HG03039 (cell line): ENCODE measurements around the gene TFR2.

Experiments
- ATAC-seq: cut with Tn5 transposase; IDR thresholded peaks from one replicate; pipeline ENCODE4 v1.9.1; 2021; ENCODE audit warnings: mild to moderate bottlenecking, moderate library complexity; ENCODE audit not compliant: unreplicated experiment

The TFR2 gene

DNA sequence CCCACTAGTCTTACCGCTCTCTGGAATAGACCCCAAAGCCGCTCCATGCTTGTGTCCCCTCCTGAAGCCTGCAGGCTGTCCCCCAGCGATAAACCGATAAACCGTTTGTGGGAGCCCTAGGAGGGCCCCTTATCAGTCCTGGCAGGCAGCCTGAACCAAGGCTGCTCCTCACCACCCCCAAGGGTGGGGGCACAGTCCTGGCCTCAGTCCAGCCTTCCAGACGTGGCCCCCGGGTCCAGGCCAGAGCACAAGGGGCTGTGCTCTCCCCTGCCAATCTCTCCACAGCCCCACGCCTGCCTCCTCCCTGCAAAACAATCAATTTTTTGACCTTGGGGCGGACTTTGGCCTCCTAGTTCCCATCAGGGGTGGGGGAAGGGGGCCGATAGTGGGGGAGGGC, at the start of gene TFR2:
TFR2 (minus strand) TSS at position 90 of the 397 bp plus-strand sequence; CDS start at position 47, 43 bp downstream.
- no peak for ATAC-seq

DNA sequence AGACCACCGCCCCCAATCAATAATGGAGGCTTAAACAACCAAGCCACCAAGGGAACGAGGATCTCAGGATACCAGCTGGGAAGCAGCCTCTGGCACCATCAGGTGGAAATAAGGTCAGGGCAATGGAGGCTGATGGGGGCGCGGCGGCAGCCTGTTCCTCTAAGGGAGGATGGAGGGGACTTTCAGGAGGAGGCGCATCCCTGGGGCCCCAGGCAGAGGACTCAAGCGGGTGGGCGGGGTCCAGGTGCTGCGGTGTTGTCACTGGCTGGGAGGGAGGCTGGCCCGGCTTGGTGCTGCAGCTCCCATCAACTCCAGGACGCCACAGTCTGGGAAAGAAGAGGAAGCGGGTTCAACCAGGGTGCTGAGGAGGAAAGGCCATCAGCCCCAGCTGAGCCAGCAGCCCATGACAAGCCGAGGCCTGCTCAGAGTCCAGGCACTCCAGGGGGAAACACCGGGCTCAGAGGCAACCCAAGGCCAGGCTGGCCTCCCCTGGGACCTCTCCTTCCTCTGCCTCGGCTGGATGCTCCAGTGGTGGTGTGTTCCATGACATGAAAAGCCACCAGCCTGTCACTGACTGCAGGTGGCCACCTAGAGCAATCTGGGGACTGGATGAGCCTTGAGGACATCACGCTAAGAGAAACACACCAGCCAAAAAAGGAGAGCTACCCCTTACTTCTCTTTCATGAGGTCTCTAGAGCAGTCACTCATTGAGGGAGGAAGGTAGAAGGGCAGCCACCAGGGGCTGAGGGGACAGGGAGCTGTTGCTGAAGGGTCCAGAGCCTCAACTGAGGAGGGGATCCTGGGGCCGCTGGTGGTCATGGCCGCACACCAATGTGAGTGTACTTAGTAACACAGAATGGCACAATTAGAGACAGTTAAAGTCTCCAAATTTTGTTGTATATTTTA, 48.1 kb upstream of the TFR2 start:
- ATAC-seq = no peak

DNA sequence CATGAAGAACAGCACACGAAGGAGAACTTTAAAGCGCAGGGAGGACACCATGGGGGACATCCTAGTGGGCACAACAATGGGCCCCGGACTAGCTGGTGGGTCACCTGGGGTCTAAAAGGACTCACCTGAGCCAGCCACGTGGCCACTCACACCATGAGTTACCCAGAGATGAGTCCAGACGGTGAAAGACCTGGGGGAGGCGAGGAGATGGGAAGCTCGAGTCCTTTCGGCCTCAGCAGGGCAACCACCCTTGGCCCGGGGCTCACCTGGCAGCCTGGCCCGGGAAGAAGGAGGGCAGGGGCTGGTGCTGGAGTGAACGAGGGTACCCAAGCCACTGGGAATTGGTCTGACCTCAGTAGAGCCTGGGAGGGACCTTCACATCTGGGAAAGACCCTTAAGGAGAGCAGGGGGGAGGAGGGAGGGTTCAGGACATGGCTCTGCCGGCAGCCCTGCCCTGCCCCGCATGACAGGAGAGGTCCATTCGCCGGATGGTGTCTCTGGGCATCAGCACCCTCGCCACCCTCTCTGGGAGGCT, 47.0 kb upstream of the TFR2 start:
- no peak for ATAC-seq

DNA sequence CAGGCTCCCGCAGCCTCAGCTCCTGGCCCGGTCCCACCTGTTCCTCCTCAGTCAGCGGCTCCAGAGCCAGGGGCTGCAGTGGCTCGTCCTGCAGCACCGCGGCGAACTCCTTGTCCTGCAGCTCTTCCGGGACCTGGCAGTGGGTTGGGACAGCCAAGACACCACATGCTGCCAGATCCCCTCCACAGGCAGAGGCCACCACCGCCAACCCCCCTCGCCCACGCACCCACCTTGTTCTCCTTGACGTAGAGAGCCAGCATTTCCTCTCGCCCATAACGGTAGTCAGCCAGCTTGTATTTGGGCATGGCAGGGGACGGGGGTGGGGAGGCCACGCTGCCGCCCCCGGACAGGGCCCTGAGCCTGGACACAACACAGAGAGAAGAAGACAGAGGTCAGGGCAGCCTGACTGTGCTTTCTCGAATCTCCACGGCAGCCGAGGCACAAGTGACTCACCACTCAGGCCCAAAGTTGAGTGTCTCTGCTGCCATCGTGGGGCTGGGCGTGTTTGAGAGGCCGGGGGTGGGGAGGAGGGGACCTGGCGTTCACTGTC, 46.5 kb upstream of the TFR2 start:
- ATAC-seq = no peak

DNA sequence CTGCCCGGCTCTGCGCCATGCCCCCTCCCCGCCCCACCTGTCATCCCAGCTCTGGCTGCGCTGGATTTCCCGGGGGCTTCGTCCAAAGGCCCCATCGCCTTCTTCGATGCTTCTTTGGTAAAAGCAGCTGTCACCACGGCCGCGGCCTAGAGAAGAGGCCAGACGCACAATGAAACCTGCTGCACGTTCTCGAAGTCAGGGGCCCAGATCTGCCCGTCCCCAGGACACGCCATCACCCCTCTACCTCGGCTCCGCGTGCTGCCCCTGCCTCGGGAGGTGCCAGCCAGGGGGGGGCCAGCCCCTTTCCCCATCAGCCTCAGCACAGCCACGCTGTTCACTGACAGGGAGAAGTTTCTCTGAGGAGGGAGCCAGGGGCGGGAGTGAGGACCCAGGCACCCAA, 45.9 kb upstream of the TFR2 start:
- no peak for ATAC-seq

DNA sequence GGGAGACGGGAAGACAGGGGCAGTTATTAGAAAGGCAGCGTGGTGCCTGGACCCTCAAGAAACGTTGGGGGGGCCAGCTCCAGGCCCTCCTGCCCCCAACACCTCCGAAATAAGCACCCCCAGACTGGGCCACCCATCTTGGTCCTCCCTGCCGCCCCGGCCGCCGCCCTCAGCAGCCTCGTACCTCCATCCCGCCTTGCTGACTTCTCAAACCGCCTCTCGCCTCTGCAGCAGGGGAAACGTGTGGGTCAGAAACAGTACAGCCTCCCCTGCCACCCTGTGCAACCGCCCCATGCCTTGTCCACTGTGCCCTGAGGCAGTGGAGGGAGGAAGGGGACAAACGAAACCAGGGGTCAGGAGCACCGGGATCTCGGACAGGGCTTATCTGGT, 45.5 kb upstream of the TFR2 start:
- ATAC-seq = no peak

DNA sequence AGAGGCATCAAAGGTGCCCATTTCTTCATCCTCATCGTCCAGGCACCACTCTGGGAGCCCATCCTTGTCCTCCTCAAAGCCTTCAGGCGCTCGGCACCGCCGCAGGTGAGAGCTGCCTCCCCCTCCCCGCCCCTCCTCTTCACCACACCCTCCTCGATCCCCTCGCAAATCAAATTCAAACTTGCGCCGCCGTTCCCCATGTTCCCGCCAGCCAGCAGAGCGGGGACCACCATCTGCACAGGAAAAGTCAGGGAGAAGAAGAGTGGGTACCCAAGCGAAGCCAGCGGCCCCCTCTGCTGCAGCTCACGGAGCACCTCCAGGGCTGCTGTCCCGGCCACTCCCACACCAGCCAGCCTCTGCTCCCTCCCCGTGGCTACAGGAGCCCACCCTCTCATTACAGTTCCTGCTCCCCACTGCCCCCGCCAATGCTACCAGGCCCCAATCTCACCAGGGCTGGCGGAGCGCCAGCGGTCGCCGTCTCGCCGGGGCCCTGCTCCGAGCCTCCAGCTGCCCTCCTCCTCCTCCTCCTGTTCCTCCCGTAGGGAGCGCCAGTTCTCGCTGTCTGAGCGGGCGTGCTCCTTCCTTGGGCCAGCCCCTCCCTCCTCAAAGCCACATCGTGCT, 45.0 kb upstream of the TFR2 start:
- no peak for ATAC-seq

DNA sequence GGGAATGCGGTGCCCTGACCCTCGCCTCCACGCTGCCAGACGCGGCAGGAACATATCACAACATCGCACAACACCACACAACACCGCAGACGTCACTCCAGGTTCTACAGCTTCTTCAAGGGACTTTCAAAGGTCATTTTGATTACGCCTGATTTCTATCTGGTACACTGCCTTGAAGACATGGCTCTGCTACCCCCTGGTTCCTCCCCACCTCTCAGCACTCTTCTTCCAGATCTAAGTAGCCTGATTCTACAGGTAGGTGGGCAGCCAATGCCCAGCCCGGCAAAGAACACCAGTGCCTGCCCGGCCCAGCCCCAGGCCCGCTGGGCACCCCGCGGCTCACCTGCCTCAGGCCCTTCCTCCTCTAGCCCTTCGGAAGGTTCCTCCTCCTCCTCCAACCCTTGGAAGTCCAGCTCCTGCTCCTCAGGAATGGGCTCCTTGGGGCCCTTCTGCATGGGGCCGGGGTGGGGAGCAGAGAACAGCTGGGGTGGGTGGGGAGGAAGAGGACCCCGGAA, 44.3 kb upstream of the TFR2 start:
- no peak for ATAC-seq

DNA sequence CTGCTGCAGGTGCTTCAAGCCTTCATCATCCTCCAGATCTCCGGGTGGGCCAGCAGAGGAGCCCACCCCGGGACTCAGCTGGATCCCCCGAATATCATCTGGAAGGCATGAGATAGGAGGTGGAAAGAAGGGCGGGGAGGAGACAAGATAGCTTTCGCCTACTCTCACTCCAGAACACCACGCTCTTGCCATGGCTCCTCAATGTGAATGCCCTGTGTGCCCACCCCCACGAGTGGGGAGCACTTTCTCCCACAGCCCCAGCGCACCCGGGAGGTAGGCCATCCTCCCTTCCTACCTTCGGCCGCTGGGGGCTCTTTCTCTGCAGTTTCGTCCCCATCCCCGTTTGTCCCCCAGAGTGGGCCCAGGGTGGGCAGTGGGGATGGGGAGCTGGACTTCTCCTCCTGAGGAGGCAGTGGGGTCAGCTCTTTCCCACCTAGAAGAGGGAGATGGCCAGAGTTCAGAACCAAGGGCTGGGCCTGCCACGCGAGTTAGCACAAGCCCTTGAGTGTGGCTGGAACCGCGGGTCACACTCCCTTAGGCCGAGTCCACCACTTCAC, 43.8 kb upstream of the TFR2 start:
- ATAC-seq = no peak

DNA sequence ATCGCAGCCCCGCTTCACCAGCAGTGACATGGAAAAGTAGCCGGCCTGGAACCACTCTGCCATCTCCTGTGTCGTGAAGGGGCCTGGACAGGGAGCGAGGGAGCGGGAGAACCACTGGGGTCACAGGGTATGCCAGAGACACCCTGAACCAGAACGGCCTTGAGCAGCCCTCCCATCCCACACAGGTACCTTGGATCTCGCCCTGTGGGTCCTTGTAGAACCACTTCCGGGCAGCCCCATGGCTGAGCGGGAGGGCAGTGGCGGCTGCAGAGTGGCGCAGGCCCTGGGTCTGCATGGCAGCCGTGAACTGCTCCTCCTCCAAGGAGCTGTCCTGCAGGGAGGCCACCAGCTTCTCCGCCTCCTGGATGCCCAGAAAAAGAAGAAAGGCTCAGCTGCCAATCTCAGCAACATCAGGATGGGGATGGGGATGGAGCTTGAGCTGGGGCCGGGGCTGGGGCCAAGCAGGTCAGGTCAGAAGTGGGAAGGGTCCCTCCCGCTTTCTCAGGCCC, 43.2 kb upstream of the TFR2 start:
- no peak for ATAC-seq

DNA sequence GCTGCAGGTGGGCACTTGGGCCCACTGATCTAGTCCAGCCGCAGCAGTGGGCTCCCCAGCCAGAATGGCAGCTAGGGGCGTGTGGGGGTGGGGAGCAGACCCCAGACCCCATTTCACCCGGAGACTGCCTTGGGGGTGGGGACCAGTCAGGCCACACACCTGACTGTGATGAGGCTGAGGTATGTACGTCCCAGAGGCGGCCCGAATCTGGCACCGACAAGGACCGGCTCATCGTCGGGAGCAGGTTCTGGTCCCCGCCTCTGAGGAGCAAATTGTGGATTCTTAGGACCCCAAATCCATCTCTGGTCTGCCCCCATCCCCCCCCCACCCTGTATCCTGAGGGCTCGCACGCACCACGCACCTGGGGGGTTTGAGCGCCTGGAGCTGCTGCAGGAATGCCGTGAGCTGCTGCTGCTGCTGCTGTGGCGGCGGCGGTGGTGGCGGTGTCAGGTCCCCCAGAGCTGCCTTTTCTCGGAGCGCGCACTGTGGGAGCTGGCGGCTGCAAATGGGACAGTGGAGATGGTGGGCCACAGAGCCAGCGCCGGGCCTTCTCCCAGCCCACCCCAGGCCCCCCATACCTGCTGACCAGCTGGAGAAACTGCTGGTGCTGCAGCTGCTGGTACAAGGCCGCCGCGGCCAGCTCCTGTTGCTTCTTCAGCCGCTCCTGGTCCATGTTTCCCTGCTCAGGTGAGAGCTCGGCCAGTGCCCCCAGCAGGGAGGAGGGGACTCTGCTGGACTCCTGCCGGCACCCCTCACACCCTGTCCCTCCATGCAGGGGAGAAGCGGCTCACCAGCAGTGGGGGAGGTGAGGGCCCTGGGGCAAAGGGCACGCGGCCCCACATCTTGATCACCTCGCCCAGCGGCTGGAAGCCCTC, 42.5 kb upstream of the TFR2 start:
- ATAC-seq = no peak

DNA sequence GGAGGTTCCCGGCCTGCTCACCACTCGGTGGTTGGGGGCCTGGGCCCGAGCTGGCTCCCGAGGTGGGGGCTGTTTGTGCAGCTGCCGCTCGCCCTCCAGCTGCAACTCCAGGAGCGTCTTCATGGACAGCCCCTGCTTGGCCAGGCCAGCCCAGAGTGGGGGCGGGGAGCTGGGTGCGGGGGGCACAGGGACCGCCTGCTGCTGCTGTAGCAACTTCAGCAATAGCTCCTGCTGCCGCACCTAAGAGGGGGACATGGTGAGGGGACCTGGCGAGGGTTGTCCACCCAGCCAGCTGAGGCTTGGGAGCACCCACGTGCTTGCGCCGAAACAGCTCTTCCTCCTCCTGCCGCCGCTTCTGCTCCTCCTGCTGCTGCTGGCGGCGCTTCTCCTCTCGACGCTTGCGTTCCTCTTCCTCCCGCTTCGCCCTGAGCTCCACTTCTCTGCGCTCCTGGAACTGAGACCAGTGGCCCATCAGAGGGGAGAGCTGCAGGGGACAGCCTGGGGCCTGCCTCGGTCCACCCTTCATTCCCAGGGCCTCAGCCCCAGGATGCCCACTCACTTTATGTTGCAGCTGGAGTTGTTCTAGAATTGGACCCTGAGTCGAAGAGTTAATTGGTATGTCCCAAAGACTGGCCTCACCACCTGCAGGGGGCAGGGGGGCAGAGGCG, 41.8 kb upstream of the TFR2 start:
- no peak for ATAC-seq

DNA sequence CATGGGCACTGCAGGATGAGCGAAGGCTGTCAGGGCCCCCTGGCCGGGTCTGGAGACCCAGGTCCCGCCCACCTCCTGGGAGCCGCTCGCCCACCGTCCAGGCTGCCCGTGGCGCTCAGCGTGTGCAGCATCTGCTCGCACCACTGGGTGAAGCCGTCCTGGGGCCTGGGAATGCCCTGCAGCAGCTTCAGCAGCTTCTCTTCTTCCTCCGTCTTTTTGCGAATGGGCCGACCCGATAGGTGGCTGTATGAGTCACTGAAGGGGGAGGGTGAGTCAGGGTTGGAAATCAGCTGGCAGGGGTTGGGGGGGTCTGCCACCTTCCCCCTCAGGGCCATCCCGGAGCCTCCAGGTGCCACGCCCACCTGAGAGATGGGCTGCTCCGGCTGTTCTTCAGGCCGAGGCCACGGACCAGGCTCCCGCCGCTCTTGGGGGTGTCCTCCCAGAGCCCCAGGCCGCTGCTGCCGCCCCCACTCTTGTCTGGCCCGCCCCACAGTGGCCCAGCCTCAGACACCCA, 40.9 kb upstream of the TFR2 start:
- ATAC-seq = no peak

DNA sequence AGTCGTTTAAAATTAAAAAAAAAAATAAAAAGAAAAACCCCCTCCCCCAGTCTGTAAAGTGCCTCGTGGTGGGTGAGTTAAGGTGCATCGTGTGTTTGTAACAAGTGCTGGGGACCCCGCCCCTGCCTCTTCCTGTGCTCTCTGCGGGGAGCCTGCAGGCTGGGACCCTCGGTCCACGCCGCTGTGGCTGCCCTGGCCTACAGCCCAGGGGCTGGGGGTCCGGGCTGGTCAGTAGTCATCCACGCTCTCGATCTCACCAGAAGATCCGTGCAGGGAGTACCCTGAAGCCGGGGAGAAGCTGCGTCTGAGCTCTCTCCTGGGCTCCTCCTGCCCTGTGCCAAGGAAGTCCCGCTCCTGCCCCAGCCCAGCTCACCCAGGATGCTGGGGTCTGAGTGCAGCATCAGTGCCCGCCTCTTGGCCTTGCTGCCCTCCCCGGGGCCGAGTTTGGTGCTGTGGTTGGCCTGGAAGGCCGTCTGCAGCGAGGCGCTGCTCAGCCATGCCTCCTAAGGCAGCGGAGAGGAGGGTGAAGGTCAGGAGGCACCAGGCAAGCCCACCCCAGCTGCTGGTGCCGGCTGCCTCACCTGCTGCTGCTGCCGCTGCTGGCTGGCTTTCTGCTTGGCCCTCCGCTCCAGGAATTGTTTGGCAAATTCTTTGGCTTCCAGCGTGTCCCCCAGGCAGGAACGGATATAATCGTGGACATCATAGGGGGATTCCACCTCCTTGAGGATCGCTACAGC, 40.3 kb upstream of the TFR2 start:
- no peak for ATAC-seq

DNA sequence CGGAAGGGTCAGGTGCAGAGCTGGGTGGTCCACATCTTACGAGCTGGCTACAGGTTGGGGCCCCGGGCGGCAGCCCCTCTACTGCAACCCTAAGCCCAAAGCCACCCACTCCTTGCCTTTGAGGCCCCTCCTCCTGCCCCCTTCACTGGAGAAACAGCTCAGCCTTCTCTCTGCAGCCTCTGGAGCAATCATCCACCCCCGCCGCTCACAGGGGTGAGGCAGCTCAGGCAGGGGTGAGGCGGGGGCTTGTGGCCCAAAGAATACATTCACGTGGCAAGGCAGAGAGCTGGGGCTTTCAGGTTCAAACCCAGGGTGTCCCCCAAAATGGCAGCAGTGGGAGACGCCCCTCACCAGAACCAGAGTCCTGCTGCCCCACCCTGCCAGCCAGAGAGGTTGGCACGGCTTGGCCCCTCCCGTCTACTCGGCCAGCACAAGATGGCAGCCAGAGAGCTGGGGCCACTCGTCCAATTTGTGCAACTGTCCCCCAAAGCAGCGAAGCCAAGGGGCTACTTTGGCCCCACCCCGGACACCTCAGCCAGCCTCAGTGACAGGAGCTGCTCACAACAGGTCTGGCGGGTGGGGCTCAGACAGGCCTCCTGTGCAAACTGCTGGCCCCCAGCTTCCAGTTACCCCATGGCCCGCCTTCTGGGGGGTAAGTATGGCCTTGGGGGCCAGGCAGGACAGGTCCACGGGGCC, 39.4 kb upstream of the TFR2 start:
- ATAC-seq = no peak

DNA sequence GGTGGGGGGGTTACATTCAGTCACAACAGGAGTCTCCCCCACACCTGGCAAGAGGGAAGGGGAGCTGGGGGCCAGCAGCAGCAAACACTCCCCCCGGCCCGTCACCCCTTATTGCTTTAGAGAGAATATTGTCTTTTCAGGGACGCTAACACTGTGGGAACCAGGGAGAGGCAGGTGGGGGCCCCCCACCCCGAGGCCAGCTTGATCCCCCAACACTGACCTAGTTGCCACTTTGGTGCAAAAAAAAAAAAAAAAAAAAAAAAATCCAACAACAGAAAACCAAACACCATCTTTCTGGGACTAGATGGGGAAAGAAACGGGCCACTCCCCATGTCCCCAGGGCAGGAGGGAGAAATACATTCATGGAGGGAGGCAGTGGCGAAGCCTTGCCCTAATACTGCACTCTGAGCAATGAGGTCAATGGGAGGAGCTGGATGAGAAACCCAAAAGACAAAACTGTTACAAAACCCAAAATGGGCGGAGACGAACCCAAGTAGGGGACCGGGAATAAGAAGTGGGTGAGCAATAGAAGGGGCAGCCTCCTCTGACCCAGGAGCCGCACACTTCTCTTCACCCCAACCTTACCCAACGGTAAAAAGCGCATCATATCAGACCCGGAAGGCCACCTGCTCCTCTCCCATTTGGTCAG, 38.7 kb upstream of the TFR2 start:
- ATAC-seq = no peak

DNA sequence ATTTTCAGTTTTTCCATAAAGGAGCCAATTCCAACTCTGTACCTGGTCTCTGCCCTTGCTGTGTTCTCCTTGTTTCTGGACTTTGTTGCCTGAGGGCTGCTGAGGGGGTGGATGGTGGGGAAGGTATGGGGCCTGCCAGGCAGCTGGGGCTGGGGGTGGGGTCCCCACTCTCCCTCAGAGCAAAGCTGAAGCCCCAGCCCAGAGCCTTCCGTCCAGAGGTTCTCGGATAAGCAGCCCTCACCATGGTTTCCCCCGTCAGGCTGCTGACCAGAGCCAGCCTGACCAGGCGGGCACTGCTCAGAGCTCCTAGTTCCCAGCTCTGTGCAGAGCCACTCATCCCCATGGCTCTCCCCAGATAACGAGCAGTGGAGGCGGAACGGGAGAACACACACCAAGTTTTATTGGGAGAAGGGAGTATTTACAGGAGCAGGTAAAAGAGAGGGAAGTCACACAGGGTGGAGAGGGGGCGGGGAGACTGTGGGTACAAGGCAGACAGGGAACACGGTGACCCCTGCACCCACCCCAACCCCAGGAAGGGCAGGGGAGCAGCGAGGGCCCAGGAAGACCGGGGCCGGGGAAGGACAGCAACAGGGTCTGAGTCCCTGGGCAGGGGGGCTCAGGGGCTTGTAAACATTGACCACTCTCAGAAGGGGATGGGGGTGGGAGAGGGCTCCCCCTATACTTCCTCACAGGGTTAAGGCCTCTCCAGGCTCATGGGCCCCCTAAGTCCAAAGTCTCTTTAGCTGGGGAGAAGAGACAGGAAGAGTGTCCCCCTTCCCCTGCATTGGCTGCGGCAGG, 38.0 kb upstream of the TFR2 start:
- ATAC-seq = no peak
